Suprapubic skin (tissue), 4 donors: Measurements from ENCODE around the gene PADI4.

Source experiments
- CTCF ChIP-seq, 2 donors: fragments of 200-600 bp in 1 of 2; fragments of 450-650 bp in 1 of 2; sonication (generic) in 1 of 2; IDR thresholded peaks; one replicate each; pipeline ENCODE4 v1.5.1; 2016 to 2019; ENCODE audit warnings: antibody characterized with exemption in 2 of 2, mild to moderate bottlenecking in 1 of 2, moderate library complexity in 1 of 2
- EP300 ChIP-seq: sonication (generic); formaldehyde crosslinking; IDR thresholded peaks from one replicate; pipeline ENCODE4 v1.6.1; 2017; ENCODE audit warnings: antibody characterized with exemption
- POLR2A ChIP-seq, 2 donors: fragments of 450-650 bp; IDR thresholded peaks; one replicate each; pipeline ENCODE4 v1.6.1; 2017; ENCODE audit warnings: antibody characterized with exemption in 2 of 2, mild to moderate bottlenecking in 2 of 2, moderate library complexity in 2 of 2
- POLR2AphosphoS5 ChIP-seq, 3 donors: sonication (generic); formaldehyde crosslinking; IDR thresholded peaks; one replicate each; pipeline ENCODE4 v1.6.1; 2017; ENCODE audit warnings: antibody characterized with exemption in 3 of 3

- TF ChIP-seq CTCF (IDR thresholded peaks at IDR 0.05) (no peak), POLR2AphosphoS5 (IDR thresholded peaks at IDR 0.05) (no peak), POLR2A (IDR thresholded peaks at IDR 0.05) (no peak), EP300 (no peak)
These were observed 6.2 kb upstream of the PADI4 start for GRCh38 chr1:17301767-17302166.
